ENCODE measurements around the gene CLEC9A. TPM values are rescaled to one million over a fixed set of nuclear protein-coding genes. Genes with fewer than 3 reads are reported as not detected.
"Not testable (repeated sequence)": the region's sequence is repeated elsewhere in the genome, so short reads cannot be mapped to it uniquely, and the experiment has no call there.

The CLEC9A gene
- total RNA-seq, 1 donor from 2014 or later: not detected

DNA sequence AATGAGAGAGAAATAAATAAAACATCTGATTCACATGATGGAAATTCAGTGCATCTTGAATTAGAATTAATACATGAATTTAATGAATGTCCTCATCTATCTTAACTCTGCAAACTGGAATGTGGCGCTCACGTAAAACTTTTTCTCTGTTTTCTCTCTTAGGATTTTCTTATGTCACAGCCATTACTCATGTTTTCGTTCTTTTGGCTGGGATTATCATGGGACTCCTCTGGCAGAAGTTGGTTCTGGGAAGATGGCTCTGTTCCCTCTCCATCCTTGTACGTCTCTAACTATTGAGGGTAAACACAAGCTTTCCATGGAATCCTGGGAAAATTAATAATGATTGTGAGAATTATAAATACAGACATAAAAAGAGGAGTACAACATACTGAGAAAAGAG, 15.0 kb upstream of the CLEC9A start:
- TF ChIP-seq CTCF (conservative IDR thresholded peaks at IDR 0.05; ENCODE audit: low read depth, low read length): no peak
- no peak for DNase-seq (ENCODE audit: low read depth)
- H3K4me3 ChIP-seq (ENCODE audit: low read depth, low read length): no peak overlapping the region

DNA sequence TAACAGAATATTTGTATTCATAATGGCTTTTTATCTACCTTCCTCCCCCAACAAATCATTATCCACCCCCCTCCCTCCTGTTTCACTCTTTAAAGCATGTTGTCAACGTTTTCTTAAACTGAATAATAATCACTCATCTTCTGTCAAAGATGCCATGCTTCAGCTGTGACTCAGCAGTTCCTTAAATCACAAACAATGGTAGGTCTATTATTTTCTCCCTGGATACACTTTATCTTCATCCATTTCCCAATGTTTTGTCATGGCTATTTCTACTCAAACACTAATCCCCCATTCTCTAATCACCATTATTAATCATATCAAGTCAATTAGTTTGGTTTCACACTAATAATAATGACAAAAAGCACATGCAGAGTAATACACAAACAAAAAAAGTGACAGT, 13.6 kb upstream of the CLEC9A start:
- DNase-seq (ENCODE audit: low read depth): no peak
- no peak for TF ChIP-seq CTCF (conservative IDR thresholded peaks at IDR 0.05; ENCODE audit: low read depth, low read length)
- H3K4me3 ChIP-seq (ENCODE audit: low read depth, low read length): no peak overlapping the region

- no peak for DNase-seq (ENCODE audit: low read depth)
- no peak overlapping the region for H3K4me3 ChIP-seq (ENCODE audit: low read depth, low read length)
- no peak for TF ChIP-seq CTCF (conservative IDR thresholded peaks at IDR 0.05; ENCODE audit: low read depth, low read length)
Measured at GRCh38 chr12:10018386-10018785, 12.1 kb upstream of the CLEC9A start.

DNA sequence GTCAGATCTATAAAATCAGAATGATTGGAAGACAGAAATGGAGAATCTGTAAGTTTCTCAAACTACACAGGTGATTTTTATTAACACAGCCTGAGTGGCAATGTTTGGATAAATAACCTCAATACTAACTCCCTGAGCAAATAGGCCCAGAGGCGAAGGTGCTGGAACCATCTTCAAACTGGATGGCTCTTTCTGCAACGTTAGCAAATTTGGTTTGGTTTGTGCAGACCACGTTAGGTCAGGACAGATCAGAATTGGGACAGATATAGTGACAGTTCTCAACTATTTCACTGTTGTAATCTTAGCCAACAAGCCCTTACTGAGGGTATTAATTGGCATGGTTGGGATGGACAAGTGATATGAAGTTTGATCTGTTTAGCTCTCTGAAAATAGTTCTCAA, 9.1 kb upstream of the CLEC9A start:
- no peak for DNase-seq (ENCODE audit: low read depth)
- no peak for TF ChIP-seq CTCF (conservative IDR thresholded peaks at IDR 0.05; ENCODE audit: low read depth, low read length)

GRCh38 chr12:10025236-10025635, 5.2 kb upstream of the CLEC9A start:
- no peak for TF ChIP-seq CTCF (conservative IDR thresholded peaks at IDR 0.05; ENCODE audit: low read depth, low read length)
- DNase-seq (ENCODE audit: low read depth): no peak
- no peak overlapping the region for H3K4me3 ChIP-seq (ENCODE audit: low read depth, low read length)

More for the DNA sequence above, 9.1 kb upstream of the CLEC9A start:
- H3K4me3 ChIP-seq (ENCODE audit: low read depth, low read length): no peak overlapping the region

- H3K4me3 ChIP-seq (ENCODE audit: low read depth, low read length); DNase-seq (ENCODE audit: low read depth): not testable (repeated sequence)
Measured at GRCh38 chr12:10026666-10027065, 3.8 kb upstream of the CLEC9A start.

GRCh38 chr12:10027311-10027710, 3.2 kb upstream of the CLEC9A start:
- DNase-seq (ENCODE audit: low read depth): no peak
- TF ChIP-seq CTCF (conservative IDR thresholded peaks at IDR 0.05; ENCODE audit: low read depth, low read length): no peak
- H3K4me3 ChIP-seq (ENCODE audit: low read depth, low read length): no peak overlapping the region

GRCh38 chr12:10027721-10028120, 2.8 kb upstream of the CLEC9A start:
- DNase-seq (ENCODE audit: low read depth): no peak
- no peak for TF ChIP-seq CTCF (conservative IDR thresholded peaks at IDR 0.05; ENCODE audit: low read depth, low read length)
- H3K4me3 ChIP-seq (ENCODE audit: low read depth, low read length): no peak overlapping the region
